Fibroblast of lung (primary cell): ENCODE data around the gene GNB5.

Source experiments
- CTCF ChIP-seq, 2 donors: IDR thresholded peaks in 1 of 2; conservative IDR thresholded peaks in 1 of 2; 1 replicate in 1 of 2; 2 replicates in 1 of 2; pipeline ENCODE4 v1.5.1; 2011 to 2012; ENCODE audit warnings: low read length in 2 of 2, control low read depth in 1 of 2, inconsistent platforms in 1 of 2, low read depth in 1 of 2, mild to moderate bottlenecking in 1 of 2
- EZH2 ChIP-seq: IDR thresholded peaks from 2 replicates; pipeline ENCODE4 v1.5.1; 2012; ENCODE audit warnings: low read length, control low read depth, mild to moderate bottlenecking; ENCODE audit errors: missing control alignments

GRCh38 chr15:52232327-52232726 lies 41.1 kb upstream of the GNB5 start:
- no peak for TF ChIP-seq CTCF (conservative IDR thresholded peaks at IDR 0.05 in 1 of 2, IDR thresholded peaks at IDR 0.05 in 1 of 2; ENCODE audit: low read depth in 1 of 2, low read length in 2 of 2)
- TF ChIP-seq EZH2 = no peak
